GM12864 (cell line): ENCODE measurements around the gene MVB12B.
"Not testable (repeated sequence)": the region's sequence is repeated elsewhere in the genome, so short reads cannot be mapped to it uniquely, and the experiment has no call there.

Experiments used
- DNase-seq: peaks from one replicate; pipeline ENCODE4 v3.0.0-alpha.2; 2011; ENCODE audit warnings: low read depth
- H3K4me3 ChIP-seq: 2 replicates; pipeline ENCODE4 v1.5.1; 2011; ENCODE audit warnings: mild to moderate bottlenecking, low read depth, low read length, control low read depth
- CTCF ChIP-seq: IDR thresholded peaks from 2 replicates; pipeline ENCODE4 v1.5.1; 2011; ENCODE audit warnings: low read depth, mild to moderate bottlenecking, moderate library complexity, low read length, control low read depth, inconsistent platforms; ENCODE audit errors: missing control alignments

Gene MVB12B

GRCh38 chr9:126536841-126537465 lies 210.3 kb downstream of the MVB12B start:
- TF ChIP-seq CTCF = no peak
- DNase-seq = no peak
- H3K4me3 ChIP-seq = no peak overlapping the region

GRCh38 chr9:126538550-126538949 lies 211.9 kb downstream of the MVB12B start:
- no peak for TF ChIP-seq CTCF
- H3K4me3 ChIP-seq = no peak overlapping the region
- DNase-seq = no peak

DNA sequence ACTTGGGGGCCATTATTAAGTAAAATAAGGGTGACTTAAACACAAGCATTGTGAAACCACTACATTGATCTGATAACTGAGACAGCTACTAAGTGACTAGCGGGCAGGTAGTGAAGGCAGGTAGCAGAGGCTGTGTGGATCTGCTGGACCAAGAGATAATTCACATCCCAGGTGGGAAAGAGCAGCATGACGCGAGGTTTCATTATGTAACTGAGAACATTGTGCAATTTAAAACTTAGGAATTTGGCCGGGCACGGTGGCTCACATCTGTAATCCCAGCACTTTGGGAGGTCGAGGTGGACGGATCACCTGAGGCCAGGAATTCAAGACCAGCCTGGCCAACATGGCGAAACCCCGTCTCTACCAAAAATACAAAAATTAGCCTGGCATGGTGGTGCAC lies 213.8 kb downstream of the MVB12B start:
- DNase-seq, H3K4me3 ChIP-seq: not testable (repeated sequence)

DNA sequence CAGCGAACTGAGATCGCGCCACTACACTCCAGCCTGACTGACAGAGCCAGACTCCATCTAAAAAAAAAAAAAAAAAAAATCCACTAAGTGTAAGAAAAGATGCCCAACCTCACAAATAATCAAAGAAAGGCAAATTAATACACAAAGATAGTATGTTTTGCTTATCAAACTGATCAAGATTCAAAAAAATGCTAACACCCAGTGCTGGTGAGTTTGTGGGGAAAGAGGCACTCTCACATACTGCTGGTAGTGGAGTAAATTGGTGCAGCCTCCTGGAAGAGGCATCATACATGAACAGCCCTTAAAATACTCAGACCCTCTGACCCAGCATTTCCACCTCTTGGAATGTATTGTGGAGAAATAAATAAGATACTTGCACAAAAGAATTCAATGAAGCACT lies 216.9 kb downstream of the MVB12B start:
- H3K4me3 ChIP-seq = no peak overlapping the region
- TF ChIP-seq CTCF = no peak
- no peak for DNase-seq

DNA sequence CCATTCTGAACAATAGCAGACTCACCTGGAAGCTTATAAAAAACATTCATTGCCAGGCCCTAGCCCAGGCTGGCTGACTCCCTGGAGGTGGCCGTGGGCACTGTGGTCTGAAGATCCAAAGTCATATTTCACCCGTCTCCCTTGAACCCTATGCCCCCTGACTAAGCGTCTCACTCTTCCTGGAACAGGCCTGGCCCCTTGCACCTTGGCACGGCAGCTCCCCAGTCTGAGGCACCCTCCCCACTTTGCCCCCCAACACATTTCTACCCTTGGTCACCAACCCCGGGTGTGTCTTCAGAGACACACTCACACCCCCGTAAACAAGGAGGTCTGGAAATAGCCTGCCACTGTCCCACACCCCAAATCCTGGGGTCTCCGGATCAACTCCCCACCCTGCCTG lies 218.5 kb downstream of the MVB12B start:
- no peak for DNase-seq
- no peak for TF ChIP-seq CTCF
- no peak overlapping the region for H3K4me3 ChIP-seq

- DNase-seq = no peak
- no peak overlapping the region for H3K4me3 ChIP-seq
These were observed 219.4 kb downstream of the MVB12B start for GRCh38 chr9:126546036-126546435.

GRCh38 chr9:126548312-126548711 lies 221.7 kb downstream of the MVB12B start:
- TF ChIP-seq CTCF = no peak
- no peak for DNase-seq
- H3K4me3 ChIP-seq = no peak overlapping the region

More at GRCh38 chr9:126546036-126546435, 219.4 kb downstream of the MVB12B start:
- no peak for TF ChIP-seq CTCF
